Measurements from ENCODE around the gene EPB41. TPM values are rescaled to one million over a fixed set of nuclear protein-coding genes. Genes with fewer than 3 reads are reported as not detected.

EPB41 gene
- polyA plus RNA-seq, 2 of the 4 experiments (the other 2 are of a cell fraction): 4.9 to 12.8 TPM

- no peak overlapping the region for H3K27ac ChIP-seq
- 58% methylated on average over 10 of the region's 10 CpGs for WGBS (ENCODE audit: missing lambda C conversion rate)
- FAIRE-seq (no peak), DNase-seq (ENCODE audit: low read depth in 1 of 2, low spot score in 1 of 2) (no peak), ATAC-seq (peak; percentile 65 to 70; a peak in 5 of 6 replicates)
- H3K4me3 ChIP-seq: no peak overlapping the region
- TF ChIP-seq REST (IDR thresholded peaks at IDR 0.05): no peak
- TF ChIP-seq ELK1 (IDR thresholded peaks at IDR 0.05; ENCODE audit: low read depth, low read length): no peak
- TF ChIP-seq NPAS2 (CRISPR knock-in tag; IDR thresholded peaks at IDR 0.05; ENCODE audit: borderline replicate concordance): no peak
- no peak for TF ChIP-seq ZFP36 (IDR thresholded peaks at IDR 0.05; ENCODE audit: borderline replicate concordance, partially characterized antibody)
- TF ChIP-seq ATOH8 (CRISPR knock-in tag; IDR thresholded peaks at IDR 0.05; ENCODE audit: low read depth): no peak
- TF ChIP-seq ZSCAN20 (CRISPR knock-in tag; IDR thresholded peaks at IDR 0.05): no peak
- TF ChIP-seq PHF8 (IDR thresholded peaks at IDR 0.05; ENCODE audit: borderline replicate concordance, low read depth): no peak
- no peak for TF ChIP-seq JUN (IDR thresholded peaks at IDR 0.05)
- no peak for TF ChIP-seq CTCF (IDR thresholded peaks at IDR 0.05)
- TF ChIP-seq MAFK (IDR thresholded peaks at IDR 0.05; ENCODE audit: partially characterized antibody): no peak
- no peak for TF ChIP-seq NFE2L2 (conservative IDR thresholded peaks at IDR 0.05; ENCODE audit: low read length)
- TF ChIP-seq RFX5 (IDR thresholded peaks at IDR 0.05): no peak
- TF ChIP-seq ZNF302 (CRISPR knock-in tag; IDR thresholded peaks at IDR 0.05): no peak
- TF ChIP-seq HES2 (IDR thresholded peaks at IDR 0.05): no peak
- no peak for TF ChIP-seq HOXB13 (CRISPR knock-in tag; IDR thresholded peaks at IDR 0.05; ENCODE audit: low read depth)
- TF ChIP-seq RNF2 (IDR thresholded peaks at IDR 0.05; ENCODE audit: borderline replicate concordance, low read depth): no peak
- ChIA-PET POLR2A (no interaction called here), CTCF (interaction anchor here (0.6 to 3.9 kb wide), 6 partner anchors 11 to 146 kb away, joined by 3 to 25 read pairs (median 6); no protein-coding TSS in a partner anchor)
- H3K4me2 ChIP-seq: no peak overlapping the region
- no peaks in the 10 kb centered on the region for H3K9me3 ChIP-seq
- peaks cover 9% of the 10 kb centered on the region for H3K4me1 ChIP-seq
These were observed 48.2 kb upstream of the EPB41 start for GRCh38 chr1:28865997-28866650.

GRCh38 chr1:28867850-28868249 is 46.5 kb upstream of the EPB41 start:
- Histone ChIP-seq H3K4me2 (no peak overlapping the region), H3K4me3 (no peak overlapping the region), H3K27ac (no peak overlapping the region), H3K4me1 (peaks cover 17% of the 10 kb centered on the region), H3K9me3 (no peaks in the 10 kb centered on the region)
- no peak for DNase-seq (ENCODE audit: low read depth in 1 of 2, low spot score in 1 of 2)
- CTCF ChIA-PET: interaction anchor here (0.7 to 3.9 kb wide), 6 partner anchors 9 to 49 kb away, joined by 3 to 25 read pairs (median 6); no protein-coding TSS in a partner anchor
- WGBS (ENCODE audit: missing lambda C conversion rate): 51% methylated on average over 3 of the region's 3 CpGs
- TF ChIP-seq JUN (IDR thresholded peaks at IDR 0.05) (no peak), HOXB13 (CRISPR knock-in tag; IDR thresholded peaks at IDR 0.05; ENCODE audit: low read depth) (no peak), POLR2AphosphoS2 (conservative IDR thresholded peaks at IDR 0.05; ENCODE audit: low read length) (no peak), BHLHE40 (IDR thresholded peaks at IDR 0.05; ENCODE audit: low read depth, low read length) (no peak), ESRRA (IDR thresholded peaks at IDR 0.05; ENCODE audit: borderline replicate concordance, low read length) (no peak), RFX5 (IDR thresholded peaks at IDR 0.05) (no peak)
- ATAC-seq: no peak
- FAIRE-seq: no peak
- POLR2A ChIA-PET: no interaction called here

Measured in A549 (cell line).